Measurements from ENCODE around the gene AFF2. TPM values are rescaled to one million over a fixed set of nuclear protein-coding genes. Genes with fewer than 3 reads are reported as not detected.

AFF2 gene
- total RNA-seq, 3 donors from 2014 or later (not counting 1 experiment from before 2014, with no cell fraction given), result 0.24 to 4.8 (median 0.79) TPM

- Histone ChIP-seq H3K4me1 (ENCODE audit: control insufficient read depth, insufficient read depth, low read length) (no peaks in the 10 kb centered on the region), H3K9me3 (ENCODE audit: control insufficient read depth, insufficient read depth, low read length) (no peaks in the 10 kb centered on the region), H3K27ac (ENCODE audit: low read length) (no peak overlapping the region), H3K27me3 (ENCODE audit: control insufficient read depth, insufficient read depth, low read length) (no peaks in the 10 kb centered on the region), H3K4me3 (ENCODE audit: low read length) (no peak overlapping the region), H3K36me3 (ENCODE audit: control insufficient read depth, insufficient read depth, low read length) (no peaks in the 10 kb centered on the region)
- Mint-ChIP-seq H3K4me3 (no peak overlapping the region), H3K36me3 (no peaks in the 10 kb centered on the region), H3K9me3 (peaks cover 0 to 4% of the 10 kb centered on the region in 2 donors), H3K27ac (no peak overlapping the region), H3K4me1 (no peaks in the 10 kb centered on the region), H3K27me3 (ENCODE audit: low read depth in 2 of 2) (peaks cover 0 to 4% of the 10 kb centered on the region in 2 donors)
- DNase-seq (no peak), ATAC-seq (no peak)
- intact Hi-C loops (cut with micrococcal nuclease), result no loop called here
- 72% methylated on average over 3 of the region's 4 CpGs for WGBS (ENCODE audit: insufficient coverage)
- TF ChIP-seq CTCF (IDR thresholded peaks at IDR 0.05), result no peak
Measured at GRCh38 chrX:148658115-148658730, 157.8 kb downstream of the AFF2 start.

GRCh38 chrX:148659481-148659880 is 159.1 kb downstream of the AFF2 start:
- DNase-seq, result no peak
- peaks cover 0 to under 1% of the 10 kb centered on the region in 2 donors for H3K9me3 Mint-ChIP-seq
- H3K36me3 Mint-ChIP-seq, result no peaks in the 10 kb centered on the region
- Histone ChIP-seq H3K4me3 (ENCODE audit: low read length) (no peak overlapping the region), H3K9me3 (ENCODE audit: control insufficient read depth, insufficient read depth, low read length) (no peaks in the 10 kb centered on the region), H3K4me1 (ENCODE audit: control insufficient read depth, insufficient read depth, low read length) (no peaks in the 10 kb centered on the region), H3K36me3 (ENCODE audit: control insufficient read depth, insufficient read depth, low read length) (no peaks in the 10 kb centered on the region), H3K27me3 (ENCODE audit: control insufficient read depth, insufficient read depth, low read length) (no peaks in the 10 kb centered on the region), H3K27ac (ENCODE audit: low read length) (no peak overlapping the region)
- no peak overlapping the region for H3K4me3 Mint-ChIP-seq
- intact Hi-C loops (cut with micrococcal nuclease), result no loop called here
- no peak overlapping the region for H3K27ac Mint-ChIP-seq
- no peak for TF ChIP-seq CTCF (IDR thresholded peaks at IDR 0.05)
- H3K4me1 Mint-ChIP-seq, result no peaks in the 10 kb centered on the region
- peaks cover 0 to 6% of the 10 kb centered on the region in 2 donors for H3K27me3 Mint-ChIP-seq (ENCODE audit: low read depth in 2 of 2)
- ATAC-seq, result no peak

- intact Hi-C loops (cut with micrococcal nuclease), result no loop called here
- no peaks in the 10 kb centered on the region for H3K27me3 ChIP-seq (ENCODE audit: control insufficient read depth, insufficient read depth, low read length)
- H3K4me1 Mint-ChIP-seq, result no peaks in the 10 kb centered on the region
- H3K4me3 Mint-ChIP-seq, result no peak overlapping the region
- H3K4me1 ChIP-seq (ENCODE audit: control insufficient read depth, insufficient read depth, low read length), result no peaks in the 10 kb centered on the region
- H3K9me3 Mint-ChIP-seq, result peaks cover 0 to 4% of the 10 kb centered on the region in 2 donors
- H3K27ac Mint-ChIP-seq, result no peak overlapping the region
- no peaks in the 10 kb centered on the region for H3K9me3 ChIP-seq (ENCODE audit: control insufficient read depth, insufficient read depth, low read length)
- no peak for DNase-seq
- peaks cover 0 to 6% of the 10 kb centered on the region in 2 donors for H3K27me3 Mint-ChIP-seq (ENCODE audit: low read depth in 2 of 2)
- no peak overlapping the region for H3K27ac ChIP-seq (ENCODE audit: low read length)
- no peak for TF ChIP-seq CTCF (IDR thresholded peaks at IDR 0.05)
- no peaks in the 10 kb centered on the region for H3K36me3 Mint-ChIP-seq
- H3K4me3 ChIP-seq (ENCODE audit: low read length), result no peak overlapping the region
- H3K36me3 ChIP-seq (ENCODE audit: control insufficient read depth, insufficient read depth, low read length), result no peaks in the 10 kb centered on the region
- ATAC-seq, result no peak
Measured at GRCh38 chrX:148661035-148661434, 160.6 kb downstream of the AFF2 start.

GRCh38 chrX:148662014-148662413 is 161.6 kb downstream of the AFF2 start:
- Histone ChIP-seq H3K4me3 (ENCODE audit: low read length) (no peak overlapping the region), H3K27ac (ENCODE audit: low read length) (no peak overlapping the region), H3K4me1 (ENCODE audit: control insufficient read depth, insufficient read depth, low read length) (no peaks in the 10 kb centered on the region), H3K36me3 (ENCODE audit: control insufficient read depth, insufficient read depth, low read length) (no peaks in the 10 kb centered on the region), H3K9me3 (ENCODE audit: control insufficient read depth, insufficient read depth, low read length) (no peaks in the 10 kb centered on the region), H3K27me3 (ENCODE audit: control insufficient read depth, insufficient read depth, low read length) (no peaks in the 10 kb centered on the region)
- no peak for DNase-seq
- H3K36me3 Mint-ChIP-seq, result no peaks in the 10 kb centered on the region
- 72% methylated on average over 1 of the region's 1 CpG for WGBS (ENCODE audit: insufficient coverage)
- H3K9me3 Mint-ChIP-seq, result peaks cover 0 to 4% of the 10 kb centered on the region in 2 donors
- no peaks in the 10 kb centered on the region for H3K4me1 Mint-ChIP-seq
- no peak for ATAC-seq
- TF ChIP-seq CTCF (IDR thresholded peaks at IDR 0.05), result no peak
- intact Hi-C loops (cut with micrococcal nuclease), result no loop called here
- H3K4me3 Mint-ChIP-seq, result no peak overlapping the region
- no peak overlapping the region for H3K27ac Mint-ChIP-seq
- peaks cover 0 to 6% of the 10 kb centered on the region in 2 donors for H3K27me3 Mint-ChIP-seq (ENCODE audit: low read depth in 2 of 2)
